ENCODE results near the gene ATOH8. TPM values are rescaled to one million over a fixed set of nuclear protein-coding genes. Genes with fewer than 3 reads are reported as not detected.

Gene ATOH8
- polyA plus RNA-seq, 1 experiment = 2.8 TPM

DNA sequence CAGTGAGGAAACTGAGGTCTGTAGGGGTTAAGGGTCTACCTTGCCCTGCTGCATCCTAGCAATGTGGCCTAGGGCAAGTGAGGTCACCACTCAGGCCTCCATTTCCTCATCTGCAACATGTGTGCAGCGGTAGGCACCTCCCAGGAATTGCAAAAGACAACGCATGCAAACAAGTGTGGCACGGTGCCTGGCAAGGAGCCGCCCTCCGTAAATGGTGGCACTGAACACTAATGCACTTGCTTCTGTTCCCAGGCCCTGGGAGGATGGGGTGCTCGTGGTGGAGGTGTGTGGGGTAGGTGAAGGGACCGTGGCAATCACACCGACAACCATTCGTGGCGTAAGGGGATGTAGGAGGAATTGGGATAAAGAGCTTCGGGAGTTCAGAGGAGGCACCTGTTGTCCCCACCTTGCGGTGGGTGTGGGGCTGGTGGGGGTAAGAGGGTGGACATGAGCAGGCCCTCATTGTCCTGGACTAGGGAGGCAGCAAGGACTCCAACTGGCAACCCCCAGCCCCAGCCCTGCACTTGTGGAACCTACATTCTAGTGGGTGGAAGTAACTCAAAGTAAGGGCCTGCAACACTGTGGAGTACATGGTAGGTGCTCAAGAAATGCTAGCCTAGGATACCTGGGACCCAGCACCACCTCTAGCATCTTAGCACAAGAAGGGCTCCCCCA, 26.0 kb downstream of the ATOH8 start:
- H3K27me3 ChIP-seq (ENCODE audit: control insufficient read depth, insufficient read depth, low read length) = no peaks in the 10 kb centered on the region
- peaks cover 1% of the 10 kb centered on the region for H3K9me3 ChIP-seq (ENCODE audit: control insufficient read depth, insufficient read depth, low read length)
- ChIA-PET POLR2A (no interaction called here), CTCF (no interaction called here)
- TF ChIP-seq, protein P1, sequence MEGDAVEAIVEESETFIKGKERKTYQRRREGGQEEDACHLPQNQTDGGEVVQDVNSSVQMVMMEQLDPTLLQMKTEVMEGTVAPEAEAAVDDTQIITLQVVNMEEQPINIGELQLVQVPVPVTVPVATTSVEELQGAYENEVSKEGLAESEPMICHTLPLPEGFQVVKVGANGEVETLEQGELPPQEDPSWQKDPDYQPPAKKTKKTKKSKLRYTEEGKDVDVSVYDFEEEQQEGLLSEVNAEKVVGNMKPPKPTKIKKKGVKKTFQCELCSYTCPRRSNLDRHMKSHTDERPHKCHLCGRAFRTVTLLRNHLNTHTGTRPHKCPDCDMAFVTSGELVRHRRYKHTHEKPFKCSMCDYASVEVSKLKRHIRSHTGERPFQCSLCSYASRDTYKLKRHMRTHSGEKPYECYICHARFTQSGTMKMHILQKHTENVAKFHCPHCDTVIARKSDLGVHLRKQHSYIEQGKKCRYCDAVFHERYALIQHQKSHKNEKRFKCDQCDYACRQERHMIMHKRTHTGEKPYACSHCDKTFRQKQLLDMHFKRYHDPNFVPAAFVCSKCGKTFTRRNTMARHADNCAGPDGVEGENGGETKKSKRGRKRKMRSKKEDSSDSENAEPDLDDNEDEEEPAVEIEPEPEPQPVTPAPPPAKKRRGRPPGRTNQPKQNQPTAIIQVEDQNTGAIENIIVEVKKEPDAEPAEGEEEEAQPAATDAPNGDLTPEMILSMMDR (IDR thresholded peaks at IDR 0.05; ENCODE audit: low read depth, low read length) = no peak
- H3K4me3 ChIP-seq (ENCODE audit: low read depth, low read length) = no peak overlapping the region
- no peak for DNase-seq (ENCODE audit: low read depth, low spot score)
- no peak overlapping the region for H3K27ac ChIP-seq (ENCODE audit: low read depth, low read length)

DNA sequence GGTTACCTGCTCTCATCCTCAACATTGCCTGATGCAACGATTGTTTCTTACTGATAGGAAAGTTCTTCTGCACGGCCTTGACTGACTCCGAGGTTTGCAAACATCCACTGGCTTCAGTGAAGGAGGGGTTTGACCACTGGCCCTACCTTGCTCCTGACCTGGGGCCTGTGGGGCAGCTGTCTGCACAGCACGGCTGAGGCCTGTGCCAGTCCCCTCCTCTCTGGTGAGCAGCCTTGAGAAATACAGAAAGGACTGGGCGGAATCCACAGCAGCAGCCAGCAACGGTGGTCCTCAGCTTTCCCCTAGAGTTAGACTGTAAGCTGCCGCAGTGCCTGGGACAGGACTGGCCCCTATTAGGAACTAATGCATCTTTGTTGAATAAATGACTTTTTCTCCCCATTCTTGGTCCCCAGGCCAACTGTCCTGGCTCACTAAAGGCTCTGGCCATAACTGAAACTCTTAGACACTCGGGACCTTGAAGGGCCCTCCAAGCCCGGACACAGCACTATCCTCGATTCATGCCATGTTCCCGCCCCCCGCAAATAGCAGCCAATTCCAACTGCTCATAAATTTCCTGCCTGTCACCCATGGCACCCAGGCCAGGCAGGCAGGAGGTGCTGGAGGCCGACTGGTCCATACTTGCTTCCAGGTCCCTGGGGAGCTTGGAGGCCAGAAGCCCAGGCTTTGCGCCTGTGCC, 26.7 kb downstream of the ATOH8 start:
- peaks cover 8% of the 10 kb centered on the region for H3K9me3 ChIP-seq (ENCODE audit: control insufficient read depth, insufficient read depth, low read length)
- no peaks in the 10 kb centered on the region for H3K27me3 ChIP-seq (ENCODE audit: control insufficient read depth, insufficient read depth, low read length)
- no peak overlapping the region for H3K4me3 ChIP-seq (ENCODE audit: low read depth, low read length)
- DNase-seq (ENCODE audit: low read depth, low spot score) = no peak
- ChIA-PET POLR2A (no interaction called here), CTCF (no interaction called here)
- TF ChIP-seq, protein P1 (IDR thresholded peaks at IDR 0.05; ENCODE audit: low read depth, low read length) = no peak
- no peak overlapping the region for H3K27ac ChIP-seq (ENCODE audit: low read depth, low read length)

DNA sequence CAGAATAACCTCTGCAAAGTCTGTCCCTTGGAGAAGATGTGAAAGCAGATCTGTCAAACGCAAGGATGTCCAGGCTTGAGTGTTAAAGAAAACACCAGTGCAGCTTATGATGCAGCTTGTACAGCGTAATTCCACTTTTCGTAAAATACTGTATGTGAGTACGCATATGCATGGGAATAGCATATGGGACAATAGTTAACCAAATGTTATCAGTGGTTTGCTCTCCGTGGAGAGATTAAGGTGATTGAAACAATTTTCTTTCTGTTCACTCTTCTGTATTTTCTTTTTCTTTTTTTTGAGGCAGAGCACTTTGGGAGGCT, 27.2 kb downstream of the ATOH8 start:
- TF ChIP-seq, protein P1 (IDR thresholded peaks at IDR 0.05; ENCODE audit: low read depth, low read length) = no peak
- ChIA-PET POLR2A (no interaction called here), CTCF (no interaction called here)
- H3K27me3 ChIP-seq (ENCODE audit: control insufficient read depth, insufficient read depth, low read length) = no peaks in the 10 kb centered on the region
- peaks cover 8% of the 10 kb centered on the region; the same call in 1 of the 2 replicates for H3K9me3 ChIP-seq (ENCODE audit: control insufficient read depth, insufficient read depth, low read length)
- no peak for DNase-seq (ENCODE audit: low read depth, low spot score)
- no peak overlapping the region for H3K4me3 ChIP-seq (ENCODE audit: low read depth, low read length)
- no peak overlapping the region for H3K27ac ChIP-seq (ENCODE audit: low read depth, low read length)

GRCh38 chr2:85783796-85784195, 30.0 kb downstream of the ATOH8 start:
- DNase-seq (ENCODE audit: low read depth, low spot score) = no peak
- Histone ChIP-seq H3K27me3 (ENCODE audit: control insufficient read depth, insufficient read depth, low read length) (no peaks in the 10 kb centered on the region), H3K4me3 (ENCODE audit: low read depth, low read length) (no peak overlapping the region), H3K27ac (ENCODE audit: low read depth, low read length) (no peak overlapping the region), H3K9me3 (ENCODE audit: control insufficient read depth, insufficient read depth, low read length) (peaks cover 8% of the 10 kb centered on the region; the same call in 1 of the 2 replicates)
- CTCF ChIA-PET = no interaction called here
- POLR2A ChIA-PET = no interaction called here
- TF ChIP-seq, protein P1 (IDR thresholded peaks at IDR 0.05; ENCODE audit: low read depth, low read length) = no peak

GRCh38 chr2:85784474-85784986, 30.7 kb downstream of the ATOH8 start:
- POLR2A ChIA-PET = interaction anchor here (2.4 kb wide), 1 partner anchor 12 kb away, joined by 13 read pairs; no protein-coding TSS in a partner anchor
- TF ChIP-seq, protein P1 (IDR thresholded peaks at IDR 0.05; ENCODE audit: low read depth, low read length) = no peak
- Histone ChIP-seq H3K4me3 (ENCODE audit: low read depth, low read length) (no peak overlapping the region), H3K27ac (ENCODE audit: low read depth, low read length) (no peak overlapping the region), H3K27me3 (ENCODE audit: control insufficient read depth, insufficient read depth, low read length) (no peaks in the 10 kb centered on the region), H3K9me3 (ENCODE audit: control insufficient read depth, insufficient read depth, low read length) (peaks cover 8% of the 10 kb centered on the region; the same call in 1 of the 2 replicates)
- CTCF ChIA-PET = no interaction called here
- DNase-seq (ENCODE audit: low read depth, low spot score) = no peak
